CD14-positive monocyte (primary cell): ENCODE data around the gene CLDN20. TPM values are rescaled to one million over a fixed set of nuclear protein-coding genes. Genes with fewer than 3 reads are reported as not detected.
"Not testable (repeated sequence)": the region's sequence is repeated elsewhere in the genome, so short reads cannot be mapped to it uniquely, and the experiment has no call there.

Experiments
- DNase-seq, 3 donors: peaks; one replicate each; pipeline ENCODE4 v3.0.0-alpha.2; 2011 to 2022
- H2AFZ ChIP-seq: 2 replicates; pipeline ENCODE4 v1.6.0; 2012; ENCODE audit warnings: mild to moderate bottlenecking, low read depth, low read length, inconsistent platforms; ENCODE audit not compliant: insufficient read depth, poor library complexity, severe bottlenecking
- H3K27ac ChIP-seq, 2 donors: 1 replicate in 1 of 2; 2 replicates in 1 of 2; pipeline ENCODE4 v1.5.1; 2012 to 2013; ENCODE audit warnings: low read length in 2 of 2, control low read depth in 1 of 2, inconsistent platforms in 1 of 2, low read depth in 1 of 2, mild to moderate bottlenecking in 1 of 2
- H3K27me3 ChIP-seq, 2 donors: one replicate each; pipeline versions ENCODE4 v1.6.0 to v1.6.1; 2011 to 2013; ENCODE audit warnings: low read length in 2 of 2; ENCODE audit not compliant: control insufficient read depth in 2 of 2, insufficient read depth in 2 of 2
- H3K36me3 ChIP-seq, 2 donors: replicated peaks in 1 of 2; 1 replicate in 1 of 2; 2 replicates in 1 of 2; pipeline versions ENCODE4 v1.5.1 to v1.6.1; 2012 to 2013; ENCODE audit warnings: low read length in 2 of 2, control low read depth in 1 of 2, inconsistent platforms in 1 of 2, mild to moderate bottlenecking in 1 of 2; ENCODE audit not compliant: insufficient read depth in 2 of 2, control insufficient read depth in 1 of 2
- H3K4me1 ChIP-seq, 2 donors: 1 replicate in 1 of 2; 2 replicates in 1 of 2; pipeline versions ENCODE4 v1.5.1 to v1.6.1; 2012 to 2013; ENCODE audit warnings: low read length in 2 of 2, control low read depth in 1 of 2, inconsistent platforms in 1 of 2, mild to moderate bottlenecking in 1 of 2, moderate library complexity in 1 of 2; ENCODE audit not compliant: insufficient read depth in 2 of 2, control insufficient read depth in 1 of 2
- H3K4me2 ChIP-seq: replicated peaks from 2 replicates; pipeline ENCODE3; 2012; ENCODE audit warnings: low read length, moderate library complexity, mild to moderate bottlenecking; ENCODE audit not compliant: poor library complexity, severe bottlenecking; ENCODE audit errors: extremely low read depth
- H3K4me3 ChIP-seq, 3 experiments: fragments of 200-600 bp in 1 of 3; sonication (generic) in 1 of 3; replicated peaks in 1 of 3; 1 replicate in 2 of 3; 2 replicates in 1 of 3; pipeline ENCODE4 v1.5.1; 2011 to 2013; ENCODE audit warnings: low read length in 3 of 3, mild to moderate bottlenecking in 3 of 3, control low read depth in 2 of 3, low read depth in 2 of 3, inconsistent platforms in 1 of 3, moderate library complexity in 1 of 3
- H3K79me2 ChIP-seq: 2 replicates; pipeline ENCODE4 v1.6.0; 2012; ENCODE audit warnings: mild to moderate bottlenecking, control low read depth, inconsistent platforms, low read length, moderate library complexity; ENCODE audit not compliant: insufficient read depth
- H3K9ac ChIP-seq: 2 replicates; pipeline ENCODE4 v1.6.0; 2017; ENCODE audit warnings: low read length, mild to moderate bottlenecking; ENCODE audit not compliant: insufficient read depth, poor library complexity, severe bottlenecking
- H3K9me3 ChIP-seq, 2 donors: replicated peaks in 1 of 2; 1 replicate in 1 of 2; 2 replicates in 1 of 2; pipeline versions ENCODE4 v1.5.1 to v1.6.1; 2012 to 2013; ENCODE audit warnings: low read length in 2 of 2, control low read depth in 1 of 2; ENCODE audit not compliant: control insufficient read depth in 1 of 2, insufficient read depth in 1 of 2
- H4K20me1 ChIP-seq: 2 replicates; pipeline ENCODE4 v1.6.0; 2012; ENCODE audit warnings: mild to moderate bottlenecking, low read length, control low read depth, moderate library complexity; ENCODE audit not compliant: insufficient read depth
- H3K27ac Mint-ChIP-seq, 7 donors: one replicate each; pipeline ENCODE4 v1.8.0; 2020; ENCODE audit warnings: mild to moderate bottlenecking in 7 of 7, mixed read lengths in 7 of 7, moderate library complexity in 6 of 7, inconsistent platforms in 2 of 7
- H3K27me3 Mint-ChIP-seq, 3 donors: one replicate each; pipeline ENCODE4 v1.8.0; 2021 to 2022; ENCODE audit warnings: low read depth in 3 of 3, mild to moderate bottlenecking in 3 of 3, mixed read lengths in 3 of 3, moderate library complexity in 3 of 3, inconsistent platforms in 1 of 3
- H3K36me3 Mint-ChIP-seq, 2 donors: one replicate each; pipeline ENCODE4 v1.8.0; 2020; ENCODE audit warnings: mixed read lengths in 2 of 2, inconsistent platforms in 1 of 2, mild to moderate bottlenecking in 1 of 2
- H3K4me1 Mint-ChIP-seq: one replicate; pipeline ENCODE4 v1.8.0; 2020; ENCODE audit warnings: mild to moderate bottlenecking, mixed read lengths
- H3K4me3 Mint-ChIP-seq, 2 donors: one replicate each; pipeline ENCODE4 v1.8.0; 2020; ENCODE audit warnings: mild to moderate bottlenecking in 2 of 2, mixed read lengths in 2 of 2, moderate library complexity in 1 of 2
- H3K9me3 Mint-ChIP-seq, 7 donors: one replicate each; pipeline ENCODE4 v1.8.0; 2020 to 2022; ENCODE audit warnings: mixed read lengths in 7 of 7, mild to moderate bottlenecking in 6 of 7, moderate library complexity in 6 of 7, inconsistent platforms in 2 of 7
- CTCF ChIP-seq: fragments of 200-600 bp; IDR thresholded peaks from one replicate; pipeline ENCODE4 v1.8.0; 2022; ENCODE audit warnings: antibody characterized with exemption, mild to moderate bottlenecking
- WGBS: methylation state at CpG from one replicate; pipeline ENCODE4 v1.1.5; 2013; ENCODE audit warnings: missing lambda C conversion rate; ENCODE audit not compliant: insufficient coverage; 5-methylcytosine and 5-hydroxymethylcytosine counted together
- intact Hi-C, 2 donors: fragments of 100-400 bp; cut with micrococcal nuclease; formaldehyde crosslinking; loops; one replicate each; pipeline versions ENCODE4 v1.15.0 to v1.15.1; 2023
- polyA plus RNA-seq, 3 donors: library from polyadenylated mRNA; depleted of rRNA in 1 of 3; unstranded in 2 of 3; stranded (reverse) in 1 of 3; fragments of 300-500 nt in 2 of 3; fragments of >200 nt in 1 of 3; fragmentation: Illumina TruSeq in 2 of 3; gene quantifications; 1 replicate in 2 of 3; 2 replicates in 1 of 3; pipeline ENCODE4 v1.2.3, GENCODE V29; 2012 to 2021

The CLDN20 gene
- polyA plus RNA-seq, 3 donors = not detected

- Histone ChIP-seq H4K20me1 (no peaks in the 10 kb centered on the region), H3K9ac (no peak overlapping the region), H3K36me3 (no peaks in the 10 kb centered on the region), H3K4me1 (peaks cover 30 to 33% of the 10 kb centered on the region in 2 donors), H2AFZ (no peak overlapping the region), H3K27ac (no peak overlapping the region), H3K9me3 (peaks cover 0 to 2% of the 10 kb centered on the region in 2 donors), H3K79me2 (no peaks in the 10 kb centered on the region), H3K27me3 (no peaks in the 10 kb centered on the region), H3K4me2 (no peak overlapping the region), H3K4me3 (no peak overlapping the region)
- peak overlapping the region in 1 of 2 donors; percentile 17 for H3K4me3 Mint-ChIP-seq
- peaks cover 30% of the 10 kb centered on the region for H3K4me1 Mint-ChIP-seq
- DNase-seq = no peak
- H3K27ac Mint-ChIP-seq = no peak overlapping the region
- peaks cover 0 to 5% (median 0%) of the 10 kb centered on the region in 3 donors for H3K27me3 Mint-ChIP-seq
- peaks cover 2 to 12% (median 4%) of the 10 kb centered on the region in 7 donors for H3K9me3 Mint-ChIP-seq
- TF ChIP-seq CTCF = no peak
- no peaks in the 10 kb centered on the region for H3K36me3 Mint-ChIP-seq
- WGBS = 91% methylated on average over 3 of the region's 4 CpGs
- intact Hi-C loops = no loop called here
Observed at GRCh38 chr6:155227046-155227445, 36.8 kb upstream of the CLDN20 start.

- no peak overlapping the region for H3K4me3 Mint-ChIP-seq
Observed at GRCh38 chr6:155228546-155229166, 35.2 kb upstream of the CLDN20 start.

GRCh38 chr6:155230975-155231374 lies 32.8 kb upstream of the CLDN20 start:
- H3K27me3 ChIP-seq, H3K27ac Mint-ChIP-seq, H3K27ac ChIP-seq, H3K9ac ChIP-seq, H3K9me3 ChIP-seq, H3K36me3 ChIP-seq, DNase-seq, intact Hi-C loops, H4K20me1 ChIP-seq, H3K4me3 ChIP-seq, H3K4me1 Mint-ChIP-seq, H3K4me1 ChIP-seq, H2AFZ ChIP-seq, H3K36me3 Mint-ChIP-seq, H3K4me3 Mint-ChIP-seq, H3K27me3 Mint-ChIP-seq, H3K4me2 ChIP-seq, H3K79me2 ChIP-seq: not testable (repeated sequence)
- WGBS = 94% methylated on average over 3 of the region's 4 CpGs
- H3K9me3 Mint-ChIP-seq = peaks cover 2 to 12% (median 4%) of the 10 kb centered on the region in 7 donors

More at GRCh38 chr6:155228546-155229166, 35.2 kb upstream of the CLDN20 start:
- Histone ChIP-seq H3K9ac (no peak overlapping the region), H3K4me2 (no peak overlapping the region), H3K79me2 (no peaks in the 10 kb centered on the region), H3K4me3 (no peak overlapping the region), H2AFZ (no peak overlapping the region), H3K9me3 (peaks cover 0 to 2% of the 10 kb centered on the region in 2 donors), H4K20me1 (no peaks in the 10 kb centered on the region), H3K27ac (no peak overlapping the region), H3K4me1 (peaks cover 15 to 17% of the 10 kb centered on the region in 2 donors), H3K36me3 (no peaks in the 10 kb centered on the region), H3K27me3 (no peaks in the 10 kb centered on the region)
- WGBS = 93% methylated on average over 10 of the region's 13 CpGs
- Mint-ChIP-seq H3K9me3 (peaks cover 2 to 12% (median 4%) of the 10 kb centered on the region in 7 donors), H3K4me1 (peaks cover 16% of the 10 kb centered on the region), H3K36me3 (no peaks in the 10 kb centered on the region), H3K27me3 (peaks cover 0 to 4% (median 0%) of the 10 kb centered on the region in 3 donors), H3K27ac (no peak overlapping the region)
- intact Hi-C loops = no loop called here
- no peak for DNase-seq
- no peak for TF ChIP-seq CTCF
